Skin epidermis (tissue), 12 donors: ENCODE data around the gene FAM131B.
"Not testable (repeated sequence)": the region's sequence is repeated elsewhere in the genome, so short reads cannot be mapped to it uniquely, and the experiment has no call there.

Experiments
- H3K27ac ChIP-seq, 21 experiments: fragments of 200-600 bp; sonication (generic) in 11 of 21; one replicate each; pipeline ENCODE4 v1.5.0; 2020; ENCODE audit warnings: mild to moderate bottlenecking in 3 of 21, inconsistent platforms in 2 of 21, moderate library complexity in 2 of 21
- H3K4me3 ChIP-seq, 7 experiments: fragments of 200-600 bp; sonication (generic) in 2 of 7; one replicate each; pipeline ENCODE4 v1.5.0; 2020; ENCODE audit warnings: inconsistent platforms in 2 of 7, mild to moderate bottlenecking in 2 of 7, moderate library complexity in 1 of 7

FAM131B gene

GRCh38 chr7:143362131-143363015 is at the start of gene FAM131B:
FAM131B (minus strand) TSS chr7:143362713; CDS start chr7:143362603, 110 bp downstream.
- H3K4me3 ChIP-seq: peak within 1 kb of the TSS; percentile 29 to 56 (median 44)

GRCh38 chr7:143411976-143412708 is 49.6 kb upstream of the FAM131B start:
- H3K27ac ChIP-seq: no peak overlapping the region
- no peak overlapping the region for H3K4me3 ChIP-seq

More at GRCh38 chr7:143362131-143363015, at the start of gene FAM131B:
- no peak within 1 kb of the TSS for H3K27ac ChIP-seq

GRCh38 chr7:143410521-143411004 is 48.0 kb upstream of the FAM131B start:
- peak overlapping the region in 5 of 21 experiments; percentile 18 to 65 (median 22) for H3K27ac ChIP-seq
- H3K4me3 ChIP-seq: no peak overlapping the region

GRCh38 chr7:143408686-143409561 is 46.4 kb upstream of the FAM131B start, which contains the start of gene EPHA1:
EPHA1 (minus strand) TSS chr7:143408856; CDS start chr7:143408805, 51 bp downstream.
- H3K27ac ChIP-seq: peak within 1 kb of the TSS in 20 of 21 experiments; percentile 25 to 78 (median 68)
- peak within 1 kb of the TSS; percentile 46 to 60 (median 50) for H3K4me3 ChIP-seq

GRCh38 chr7:143408252-143408685 is 45.8 kb upstream of the FAM131B start:
- H3K27ac ChIP-seq: peak overlapping the region in 20 of 21 experiments; percentile 25 to 78 (median 68)
- peak overlapping the region; percentile 46 to 60 (median 50) for H3K4me3 ChIP-seq

- Histone ChIP-seq H3K27ac (peak overlapping the region in 18 of 21 experiments; percentile 18 to 78 (median 68)), H3K4me3 (peak overlapping the region; percentile 46 to 60 (median 50))
Measured at GRCh38 chr7:143407287-143408251, 45.1 kb upstream of the FAM131B start.

- no peak overlapping the region for H3K4me3 ChIP-seq
- no peak overlapping the region for H3K27ac ChIP-seq
Measured at GRCh38 chr7:143406002-143406357, 43.5 kb upstream of the FAM131B start.

- Histone ChIP-seq H3K27ac (no peak overlapping the region), H3K4me3 (no peak overlapping the region)
Measured at GRCh38 chr7:143405173-143406001, 42.9 kb upstream of the FAM131B start.

GRCh38 chr7:143402233-143402632 is 39.7 kb upstream of the FAM131B start:
- not testable (repeated sequence) for H3K4me3 ChIP-seq, H3K27ac ChIP-seq

GRCh38 chr7:143401265-143401664 is 38.8 kb upstream of the FAM131B start:
- no peak overlapping the region for H3K27ac ChIP-seq
- no peak overlapping the region for H3K4me3 ChIP-seq

GRCh38 chr7:143399642-143400041 is 37.1 kb upstream of the FAM131B start:
- Histone ChIP-seq H3K4me3 (no peak overlapping the region), H3K27ac (no peak overlapping the region)

GRCh38 chr7:143399151-143399550 is 36.6 kb upstream of the FAM131B start:
- no peak overlapping the region for H3K27ac ChIP-seq
- no peak overlapping the region for H3K4me3 ChIP-seq

- no peak overlapping the region for H3K27ac ChIP-seq
- H3K4me3 ChIP-seq: no peak overlapping the region
Measured at GRCh38 chr7:143398616-143399015, 36.1 kb upstream of the FAM131B start.

GRCh38 chr7:143397710-143398530 is 35.4 kb upstream of the FAM131B start:
- H3K27ac ChIP-seq: no peak overlapping the region
- no peak overlapping the region for H3K4me3 ChIP-seq

- H3K27ac ChIP-seq: no peak overlapping the region
Measured at GRCh38 chr7:143396625-143397556, 34.4 kb upstream of the FAM131B start.

More at GRCh38 chr7:143396625-143397556, 34.4 kb upstream of the FAM131B start:
- H3K4me3 ChIP-seq: no peak overlapping the region
